ENCODE data around the gene SHB. TPM values are rescaled to one million over a fixed set of nuclear protein-coding genes. Genes with fewer than 3 reads are reported as not detected.

The SHB gene
- total and polyA plus RNA-seq, 2 of the 13 experiments (the other 11 are each of a cell fraction or from before 2014, with no cell fraction given), result 19.4 to 20.7 TPM

GRCh38 chr9:38024036-38024681, 44.9 kb downstream of the SHB start (continued):
- TF ChIP-seq ZNF609 (CRISPR knock-in tag; IDR thresholded peaks at IDR 0.05; ENCODE audit: borderline replicate concordance) (peak; percentile 76; the same call in 1 of the 2 replicates), CCDC6 (CRISPR knock-in tag; IDR thresholded peaks at IDR 0.05) (0 out of 2 replicates have a peak, but pooled peaks have one; percentile 26), PHF8 (CRISPR knock-in tag; IDR thresholded peaks at IDR 0.05) (peak; percentile 18; the same call in 1 of the 2 replicates), ZNF737 (CRISPR knock-in tag; IDR thresholded peaks at IDR 0.05; ENCODE audit: borderline replicate concordance) (no peak), ZNF329 (CRISPR knock-in tag; IDR thresholded peaks at IDR 0.05; ENCODE audit: low read depth) (0 out of 2 replicates have a peak, but pooled peaks have one; percentile 31), REPIN1 (CRISPR knock-in tag; IDR thresholded peaks at IDR 0.05; ENCODE audit: borderline replicate concordance, low read depth) (peak; percentile 79), ERF (CRISPR knock-in tag; IDR thresholded peaks at IDR 0.05) (peak; percentile 58; the same call in 1 of the 2 replicates), ATRX (CRISPR knock-in tag; IDR thresholded peaks at IDR 0.05; ENCODE audit: borderline replicate concordance) (no peak), ZNF512B (CRISPR knock-in tag; IDR thresholded peaks at IDR 0.05; ENCODE audit: borderline replicate concordance) (0 out of 2 replicates have a peak, but pooled peaks have one; percentile 53), CEBPG (CRISPR knock-in tag; IDR thresholded peaks at IDR 0.05) (peak; percentile 98), ZNF354B (CRISPR knock-in tag; IDR thresholded peaks at IDR 0.05) (no peak), ZNF784 (CRISPR knock-in tag; IDR thresholded peaks at IDR 0.05; ENCODE audit: borderline replicate concordance) (no peak), ZNF639 (CRISPR knock-in tag; conservative IDR thresholded peaks at IDR 0.05) (0 out of 2 replicates have a peak, but pooled peaks have one; percentile 45), MED8 (CRISPR knock-in tag; IDR thresholded peaks at IDR 0.05; ENCODE audit: insufficient replicate concordance) (no peak), GABPB1 (CRISPR knock-in tag; IDR thresholded peaks at IDR 0.05) (peak; percentile 40; the same call in 1 of the 2 replicates), HCFC1 (IDR thresholded peaks at IDR 0.05; ENCODE audit: low read depth, low read length) (no peak), RFX1 (IDR thresholded peaks at IDR 0.05) (no peak), FOXO1 (CRISPR knock-in tag; IDR thresholded peaks at IDR 0.05) (peak; percentile 58; the same call in 1 of the 2 replicates), TEAD3 (CRISPR knock-in tag; optimal IDR thresholded peaks at IDR 0.05; ENCODE audit: borderline replicate concordance) (peak; percentile 24), FOXA3 (CRISPR knock-in tag; IDR thresholded peaks at IDR 0.05) (peak; percentile 39; the same call in 1 of the 2 replicates), HOXD1 (CRISPR knock-in tag; IDR thresholded peaks at IDR 0.05) (no peak)

Measured in HepG2 (cell line).